HG03139 (cell line): ENCODE measurements around the gene COL13A1.

Source experiments
- ATAC-seq: cut with Tn5 transposase; IDR thresholded peaks from one replicate; pipeline ENCODE4 v1.9.1; 2021; ENCODE audit not compliant: unreplicated experiment

Gene COL13A1

DNA sequence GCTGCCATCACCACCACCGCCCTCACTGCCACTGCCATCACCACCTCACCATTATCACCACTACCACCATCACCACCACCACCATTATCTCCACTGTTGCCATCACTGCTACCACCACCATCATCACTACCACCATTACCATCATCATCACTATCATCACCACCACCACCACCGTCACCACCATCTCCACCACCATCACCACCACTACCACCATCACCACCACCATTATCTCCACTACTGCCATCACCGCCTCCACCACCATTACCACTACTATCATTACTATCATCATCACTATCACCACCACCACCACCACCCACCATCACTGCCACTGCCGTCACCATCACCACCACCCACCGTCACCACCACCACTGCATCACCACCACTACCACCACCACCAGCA is 9.9 kb upstream of the COL13A1 start:
- no peak for ATAC-seq

- no peak for ATAC-seq
These were observed 9.4 kb upstream of the COL13A1 start for GRCh38 chr10:69792341-69792740.

GRCh38 chr10:69794673-69795072 is 7.0 kb upstream of the COL13A1 start:
- ATAC-seq = no peak

GRCh38 chr10:69795242-69795934 is 6.3 kb upstream of the COL13A1 start:
- ATAC-seq = no peak

GRCh38 chr10:69797959-69798358 is 3.7 kb upstream of the COL13A1 start:
- no peak for ATAC-seq

DNA sequence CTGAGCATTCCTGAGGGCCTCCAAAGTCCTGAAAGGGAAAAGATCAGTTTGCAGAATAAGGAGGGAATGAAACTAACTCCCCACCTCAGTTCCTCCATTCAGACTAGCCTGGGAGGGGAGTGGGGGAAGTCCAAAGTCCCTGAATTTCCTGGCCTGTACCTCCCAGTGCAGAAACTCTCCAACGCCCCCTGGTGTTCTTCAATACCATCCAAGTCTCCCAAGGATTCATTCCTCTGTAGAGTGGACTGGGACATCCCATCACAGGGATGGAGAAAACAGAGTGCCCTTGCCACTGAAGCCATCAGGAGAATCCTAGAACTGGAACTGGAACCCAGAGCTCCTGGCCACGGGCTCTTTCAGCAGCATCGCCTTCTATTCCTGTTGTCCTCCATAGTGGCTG is 1.6 kb upstream of the COL13A1 start:
- ATAC-seq = no peak

DNA sequence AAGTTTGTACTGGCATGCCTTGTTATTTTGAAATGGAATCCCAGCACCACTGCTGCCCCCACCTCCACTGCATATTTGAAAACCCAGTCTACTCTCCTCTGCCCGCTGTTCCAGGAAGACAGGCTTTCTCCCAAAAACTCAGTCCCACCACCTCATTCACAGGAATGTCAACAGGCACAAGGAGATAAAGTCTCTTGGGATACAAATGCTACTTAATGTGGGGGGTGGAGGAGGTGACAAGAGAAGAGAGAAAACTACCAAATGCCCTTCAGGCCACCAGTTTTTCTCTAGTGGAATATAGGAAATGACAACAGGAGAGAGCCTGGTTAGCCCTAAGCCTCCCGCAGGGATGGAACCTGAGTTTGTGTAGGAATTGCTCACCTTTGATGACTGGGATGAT is 1.0 kb upstream of the COL13A1 start:
- ATAC-seq = no peak

DNA sequence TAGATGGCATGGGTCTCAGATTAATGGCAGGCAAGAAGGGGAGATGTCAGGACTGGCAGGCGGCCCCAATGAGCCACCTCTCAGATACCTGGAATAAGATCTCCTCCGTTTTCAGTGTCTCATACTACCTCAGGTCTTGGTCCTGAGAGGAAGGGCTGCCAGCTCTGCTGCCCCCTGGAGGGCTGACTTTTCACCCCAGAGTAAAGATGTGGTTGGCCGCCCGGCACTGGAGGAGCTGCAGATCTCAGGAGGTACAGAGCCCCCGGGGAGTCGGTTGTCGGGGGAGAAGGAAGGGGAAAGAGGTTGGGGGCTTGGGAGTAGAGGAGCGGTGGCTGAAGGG is 642 bp upstream of the COL13A1 start:
- ATAC-seq = no peak

DNA sequence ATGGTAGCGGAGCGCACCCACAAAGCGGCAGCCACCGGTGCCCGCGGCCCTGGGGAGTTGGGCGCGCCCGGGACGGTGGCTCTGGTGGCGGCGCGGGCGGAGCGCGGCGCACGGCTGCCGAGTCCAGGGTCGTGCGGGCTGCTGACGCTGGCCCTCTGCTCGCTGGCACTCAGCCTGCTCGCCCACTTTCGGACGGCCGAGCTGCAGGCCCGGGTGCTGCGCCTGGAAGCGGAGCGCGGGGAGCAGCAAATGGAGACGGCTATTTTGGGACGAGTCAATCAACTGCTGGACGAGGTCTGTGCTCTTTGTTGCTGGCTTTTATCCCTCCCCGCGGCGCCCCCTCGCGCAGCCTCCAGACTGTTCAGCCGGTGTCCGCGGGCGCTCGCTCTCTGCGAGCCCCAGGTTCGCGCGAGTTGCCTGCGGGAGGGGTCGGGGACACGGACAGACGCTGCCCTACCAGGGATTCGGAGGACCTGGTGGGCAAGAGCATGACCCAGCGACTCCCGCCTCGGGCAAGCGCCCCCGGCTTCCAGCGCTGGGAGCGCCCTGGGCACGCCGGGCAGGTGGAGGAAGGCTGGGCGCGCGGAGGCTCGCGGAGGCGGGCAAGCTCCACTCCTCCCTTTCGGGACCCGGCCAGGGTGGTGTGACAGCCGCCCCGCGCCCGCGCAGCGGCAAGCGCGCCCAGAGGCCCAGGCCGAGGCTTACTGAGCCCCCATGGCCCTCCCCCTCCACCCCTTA is 887 bp downstream of the COL13A1 start:
- no peak for ATAC-seq

DNA sequence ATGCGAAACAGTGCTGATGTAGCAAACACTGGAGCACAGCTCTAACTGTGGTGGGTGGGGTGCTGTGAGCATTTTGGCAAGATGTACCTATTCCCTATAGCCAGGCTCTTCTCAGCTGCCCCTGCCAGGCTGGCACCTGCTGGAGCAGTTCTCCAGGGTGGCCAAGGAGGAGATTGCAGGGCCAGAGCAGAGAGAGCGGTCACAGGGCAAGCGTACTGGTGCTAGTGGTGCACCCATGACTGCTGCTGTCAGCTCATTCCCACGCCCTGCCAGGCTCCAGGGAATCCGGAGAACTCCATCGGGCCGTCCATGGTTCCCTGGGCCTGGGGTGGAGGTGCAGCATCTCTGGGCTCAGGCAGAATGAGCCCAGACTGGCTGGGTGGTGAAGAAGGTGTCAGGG is 2.1 kb downstream of the COL13A1 start:
- no peak for ATAC-seq

- no peak for ATAC-seq
These were observed 3.1 kb downstream of the COL13A1 start for GRCh38 chr10:69804775-69805174.

DNA sequence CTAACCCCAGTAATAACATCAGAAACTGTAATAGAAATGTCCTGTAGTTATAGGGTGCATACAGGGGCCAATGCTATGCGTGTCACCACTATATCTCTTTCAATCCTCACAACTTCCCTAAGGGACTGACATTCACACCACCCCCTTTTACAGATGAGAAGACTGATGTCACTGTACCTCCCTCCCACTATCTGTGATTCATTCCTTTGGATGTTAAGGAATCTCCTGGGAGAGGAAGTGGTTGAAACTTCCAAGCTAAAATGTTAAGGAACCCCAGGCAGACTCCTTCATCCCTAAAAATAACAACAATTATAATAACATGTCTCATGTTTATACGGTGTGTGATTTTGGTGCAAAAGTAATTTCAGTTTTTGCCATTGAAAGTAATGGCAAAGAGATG is 5.4 kb downstream of the COL13A1 start:
- ATAC-seq = no peak

- no peak for ATAC-seq
These were observed 6.0 kb downstream of the COL13A1 start for GRCh38 chr10:69807696-69808095.

GRCh38 chr10:69809318-69809717 is 7.6 kb downstream of the COL13A1 start:
- ATAC-seq = no peak

- no peak for ATAC-seq
These were observed 8.4 kb downstream of the COL13A1 start for GRCh38 chr10:69810097-69810496.

- ATAC-seq = no peak
These were observed 9.1 kb downstream of the COL13A1 start for GRCh38 chr10:69810675-69811397.

DNA sequence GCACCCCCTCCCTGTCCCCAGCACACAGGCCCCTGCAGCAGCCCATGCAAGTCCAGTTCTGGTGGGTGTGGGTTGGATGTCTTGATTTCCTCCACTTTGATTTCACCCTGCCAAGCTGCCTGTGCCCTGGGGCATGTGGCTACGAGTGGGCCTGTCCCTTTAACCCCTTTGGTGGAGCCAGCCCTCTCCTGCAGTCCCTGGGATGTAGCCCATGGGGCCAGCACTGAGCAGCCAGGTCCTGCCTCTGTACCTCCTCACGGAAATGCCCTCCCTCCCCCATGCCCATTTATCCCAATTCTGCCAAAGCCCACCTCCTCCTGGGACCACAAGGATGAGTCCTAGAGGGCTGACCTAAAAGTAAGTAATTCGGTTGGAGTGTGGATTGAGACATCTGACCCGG is 11.9 kb downstream of the COL13A1 start:
- ATAC-seq = no peak

DNA sequence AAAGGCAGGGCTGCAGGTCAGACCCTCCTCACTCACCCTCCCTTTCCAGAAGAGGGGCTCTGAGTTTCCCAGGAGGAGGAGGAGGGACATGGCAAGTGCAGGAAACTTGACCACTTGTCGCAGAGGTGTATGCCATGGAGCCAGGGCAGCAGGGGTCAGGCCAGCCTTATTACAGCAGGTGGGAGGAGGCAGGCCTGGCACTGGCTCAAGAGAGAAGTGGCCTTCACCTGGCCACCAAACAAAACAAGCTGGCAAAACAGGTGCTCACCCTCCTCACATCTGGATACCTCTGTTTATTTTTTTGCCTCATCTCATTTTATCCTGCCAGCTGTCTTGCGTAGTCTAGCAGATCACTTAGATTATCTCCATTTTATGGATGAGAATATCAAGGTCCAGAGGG is 12.5 kb downstream of the COL13A1 start:
- no peak for ATAC-seq

DNA sequence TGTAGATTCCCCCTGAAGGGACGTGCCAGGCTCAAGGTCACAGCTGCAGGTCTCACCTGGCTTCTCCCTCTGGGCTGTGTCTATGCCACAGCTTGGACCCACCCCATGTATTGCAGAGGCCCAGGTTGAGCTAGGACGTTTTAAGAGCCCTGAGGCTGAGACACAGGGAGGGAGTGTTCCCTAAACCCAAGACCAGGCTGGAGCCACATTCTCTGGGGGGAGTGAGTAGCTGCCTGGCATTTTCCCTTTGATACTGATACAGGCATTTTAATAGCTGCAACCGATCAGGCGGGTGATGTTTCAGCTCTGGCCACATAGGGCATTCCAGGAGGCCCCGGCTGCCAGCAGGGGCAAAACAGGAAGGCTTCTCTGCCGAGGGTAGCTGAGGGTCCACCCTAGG is 13.4 kb downstream of the COL13A1 start:
- ATAC-seq = no peak

DNA sequence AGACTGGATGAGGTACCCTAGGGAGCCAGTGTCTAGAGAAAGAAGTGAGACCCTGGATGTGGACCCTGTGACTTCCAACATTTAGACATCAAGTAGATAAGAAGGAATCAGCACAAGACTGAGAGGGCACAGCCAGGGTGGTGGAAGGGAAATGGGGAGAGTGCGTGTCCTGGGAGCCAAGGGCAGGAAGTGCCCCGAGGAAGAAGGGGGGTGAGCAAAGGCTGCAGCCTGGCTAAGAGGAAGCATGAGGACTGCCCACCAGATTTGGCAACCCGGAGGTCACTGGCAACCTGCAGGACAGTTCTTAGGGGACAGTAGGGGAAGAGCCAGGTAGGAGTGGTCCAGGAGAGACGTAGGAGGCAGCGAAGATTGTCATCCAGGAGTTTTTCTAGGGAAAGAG is 14.8 kb downstream of the COL13A1 start:
- ATAC-seq = no peak

- ATAC-seq = no peak
These were observed 15.4 kb downstream of the COL13A1 start for GRCh38 chr10:69817078-69817581.

- no peak for ATAC-seq
These were observed 17.1 kb downstream of the COL13A1 start for GRCh38 chr10:69818676-69819239.
